SIG-M5 (cell line): Measurements from ENCODE around the gene HOXA11.

ENCODE experiments used
- DNase-seq: peaks from one replicate; lab custom pipeline; 2025; lab: John Stamatoyannopoulos, UW

HOXA11 gene

DNA sequence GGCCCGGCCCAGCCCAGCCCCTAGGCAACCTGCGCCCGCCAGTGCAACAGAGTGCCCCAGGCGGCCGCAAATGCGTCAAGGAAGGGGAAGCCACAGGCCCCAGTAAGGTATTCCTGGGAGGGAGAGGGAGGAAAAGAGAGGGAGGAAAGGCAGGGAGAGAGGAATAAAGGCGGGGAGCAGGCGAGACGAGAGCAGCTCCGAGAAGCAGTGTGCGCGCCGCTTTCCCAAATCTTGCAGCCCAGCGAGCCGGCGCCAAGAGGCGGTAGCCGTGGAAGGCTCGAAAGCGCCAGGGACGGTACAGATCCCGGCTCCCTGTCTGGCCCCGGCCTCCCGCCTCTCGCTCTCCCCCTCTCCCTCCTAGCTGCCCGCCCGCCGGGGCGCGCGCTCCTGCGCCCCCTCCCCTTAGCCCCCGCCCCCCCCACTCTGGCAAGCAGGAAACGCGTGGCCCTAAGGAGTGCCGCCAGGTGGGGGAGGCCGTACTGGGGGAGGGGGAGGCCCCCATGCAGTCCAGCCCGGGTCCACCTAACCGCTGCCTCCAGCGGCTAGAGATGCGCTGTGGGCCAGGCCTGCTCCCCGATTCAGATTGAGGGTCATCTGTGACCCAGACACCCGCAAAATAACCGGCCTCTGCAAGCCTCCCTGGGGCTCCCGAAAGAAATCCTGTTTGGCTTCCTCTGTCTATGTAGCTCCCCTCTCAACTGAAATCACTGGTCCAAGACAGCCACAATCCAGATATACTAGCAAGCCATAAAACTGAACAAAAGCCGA is 15.2 kb downstream of the HOXA11 start:
- no peak for DNase-seq

DNA sequence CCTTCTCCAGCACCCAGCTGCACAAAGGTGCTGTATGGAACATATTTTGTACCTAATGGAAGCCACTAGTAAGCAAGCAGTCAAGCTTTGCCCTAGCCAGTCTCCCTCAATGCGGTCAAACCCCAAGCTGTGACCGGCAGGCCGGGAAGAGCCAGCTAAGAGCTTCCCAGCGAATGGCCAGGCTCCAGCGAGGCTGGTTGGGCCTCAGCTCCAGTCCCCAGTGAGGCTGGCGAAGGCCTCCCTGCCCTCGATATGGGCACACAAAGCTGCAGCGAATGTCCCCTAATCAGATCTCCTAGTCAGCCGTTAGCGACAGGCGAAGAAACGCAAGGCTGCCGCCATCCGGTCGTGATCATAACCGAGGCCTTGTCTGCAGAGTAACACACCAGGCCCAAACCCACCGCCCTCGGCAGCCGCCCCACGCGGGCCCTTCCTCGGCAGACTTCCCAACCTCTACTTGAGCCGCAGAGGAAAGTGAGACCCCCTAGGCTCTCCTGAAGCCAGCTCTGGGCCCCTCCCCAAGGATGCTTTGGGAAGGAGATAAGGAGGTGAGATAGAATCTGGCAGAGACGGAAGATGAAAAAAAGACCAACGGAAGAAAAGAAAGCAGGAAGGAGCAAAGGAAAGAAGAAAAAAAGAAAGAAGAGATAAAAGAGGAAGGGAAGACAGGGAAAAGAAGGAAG is 16.6 kb downstream of the HOXA11 start:
- DNase-seq, result no peak

DNA sequence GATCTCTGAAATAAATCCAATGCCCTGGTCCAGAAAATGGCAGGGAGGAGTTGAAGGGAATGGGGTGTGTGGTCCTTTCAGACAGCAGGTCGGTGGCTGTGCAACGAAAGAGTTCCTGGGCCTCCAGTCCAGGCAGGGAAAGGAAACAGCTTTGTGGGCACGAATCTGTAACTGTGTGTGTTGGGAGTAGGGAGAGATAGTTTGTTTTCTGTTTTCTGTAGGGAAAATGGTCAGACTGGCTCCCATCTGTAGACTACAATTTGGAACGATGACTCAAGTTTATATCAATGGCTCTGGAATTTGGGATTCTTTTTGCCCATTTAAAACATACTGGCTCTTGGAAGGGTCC is 17.1 kb downstream of the HOXA11 start:
- DNase-seq, result no peak

DNA sequence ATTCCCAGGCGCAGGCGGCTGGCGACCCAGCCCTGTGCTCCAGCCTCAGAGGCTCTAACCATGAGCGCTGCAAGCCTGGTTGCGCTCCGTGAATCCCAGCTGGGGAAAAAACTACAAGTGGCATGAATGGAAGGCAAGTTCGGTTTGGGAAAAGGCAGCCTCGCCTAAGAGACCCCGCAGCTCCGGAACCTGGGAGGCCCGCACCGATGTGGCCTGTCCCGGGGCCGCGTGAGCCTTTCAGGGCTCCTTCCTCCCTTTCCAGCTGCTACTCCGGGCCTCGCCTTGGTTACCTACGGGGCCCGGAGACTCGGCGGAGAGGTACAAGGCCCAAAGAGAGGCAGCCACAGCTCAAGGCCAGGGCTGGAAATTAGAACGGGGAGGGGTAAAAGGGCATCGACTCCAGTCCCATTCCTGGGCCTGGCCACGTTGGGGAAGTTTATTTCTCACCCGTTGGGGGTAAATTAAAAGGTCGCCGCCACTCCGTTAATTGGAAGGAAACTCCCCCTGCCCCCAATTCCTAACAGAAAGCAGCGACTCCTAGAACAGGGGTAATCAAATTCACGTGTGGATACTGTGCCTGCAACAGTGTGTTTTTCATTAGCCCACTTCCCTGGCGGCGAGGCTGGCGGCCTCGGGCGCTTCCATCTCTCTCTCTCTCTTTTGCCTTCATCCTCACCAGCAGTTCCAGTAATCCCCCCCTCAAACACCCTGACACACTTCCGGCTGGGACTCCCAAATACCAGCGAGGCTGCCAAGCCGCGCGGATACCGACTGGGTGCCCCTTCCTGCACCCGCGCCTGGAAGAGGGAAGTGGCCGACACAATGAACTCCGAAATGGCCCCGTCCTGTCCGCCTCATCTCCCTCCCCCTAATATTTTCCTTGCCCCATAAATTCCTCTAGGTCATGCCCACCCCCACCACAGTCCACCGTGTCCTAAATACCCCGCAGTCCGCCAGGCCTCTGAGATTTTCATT is 18.2 kb downstream of the HOXA11 start:
- DNase-seq, result no peak

DNA sequence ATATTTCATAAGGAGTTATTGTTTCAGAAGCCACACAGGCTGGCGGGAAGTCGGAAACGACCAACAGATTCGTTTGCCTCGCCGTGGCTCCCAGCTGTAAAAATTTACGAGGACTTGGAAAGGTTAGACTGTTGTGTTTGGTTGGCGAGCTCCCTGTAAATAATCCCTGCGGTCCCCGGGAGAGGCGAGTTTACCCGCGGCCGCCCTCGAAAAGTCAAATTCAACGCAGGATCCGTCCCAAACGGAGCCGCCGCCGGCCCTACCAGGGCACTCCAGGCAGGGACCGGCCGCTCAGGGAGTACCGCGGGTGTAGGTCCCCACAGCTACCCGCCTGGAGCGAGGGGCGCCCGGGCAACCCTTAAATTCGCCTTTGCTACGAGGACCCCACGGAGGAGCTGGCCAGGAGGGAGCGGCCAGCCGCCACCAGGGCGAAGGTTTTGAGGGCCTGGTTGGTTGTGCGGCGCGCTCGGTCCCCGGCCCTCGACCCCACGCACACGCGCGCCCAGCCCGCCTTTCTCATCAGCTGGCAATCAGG is 19.0 kb downstream of the HOXA11 start:
- no peak for DNase-seq

DNA sequence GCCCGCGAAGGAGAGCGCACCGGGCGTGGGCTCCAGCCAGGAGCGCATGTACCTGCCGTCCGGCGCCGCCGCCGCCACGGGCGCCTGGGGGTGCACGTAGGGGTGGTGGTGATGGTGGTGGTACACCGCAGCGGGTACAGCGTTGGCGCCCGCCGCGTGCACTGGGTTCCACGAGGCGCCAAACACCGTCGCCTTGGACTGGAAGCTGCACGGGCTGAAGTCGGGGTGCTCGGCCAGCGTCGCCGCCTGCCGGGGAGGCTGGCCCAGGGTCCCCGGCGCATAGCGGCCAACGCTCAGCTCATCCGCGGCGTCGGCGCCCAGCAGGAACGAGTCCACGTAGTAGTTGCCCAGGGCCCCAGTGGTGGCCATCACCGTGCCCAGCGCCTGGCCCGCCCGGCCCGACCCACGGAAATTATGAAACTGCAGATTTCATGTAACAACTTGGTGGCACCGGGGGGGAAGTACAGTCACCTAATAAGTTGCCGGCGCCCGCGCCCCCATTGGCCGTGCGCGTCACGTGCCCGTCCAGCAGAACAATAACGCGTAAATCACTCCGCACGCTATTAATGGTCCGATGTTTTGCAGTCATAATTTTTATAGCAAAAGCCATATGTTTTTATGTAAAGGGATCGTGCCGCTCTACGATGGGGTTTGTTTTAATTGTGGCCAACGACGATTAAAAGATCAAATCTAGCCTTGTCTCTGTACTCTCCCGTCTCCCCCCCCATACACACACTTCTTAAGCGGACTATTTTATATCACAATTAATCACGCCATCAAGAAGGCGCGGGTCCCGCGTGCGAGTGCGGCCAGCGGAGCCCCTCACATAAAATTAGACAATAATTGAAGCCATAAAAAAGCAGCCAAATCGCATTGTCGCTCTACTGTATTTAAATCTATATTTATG is 19.7 kb downstream of the HOXA11 start, which contains the start of gene HOXA9:
Gene HOXA9 (minus strand): TSS at position 449 of the 907 bp plus-strand sequence. CDS start 80 bp downstream, at position 369.
- DNase-seq, result no peak

DNA sequence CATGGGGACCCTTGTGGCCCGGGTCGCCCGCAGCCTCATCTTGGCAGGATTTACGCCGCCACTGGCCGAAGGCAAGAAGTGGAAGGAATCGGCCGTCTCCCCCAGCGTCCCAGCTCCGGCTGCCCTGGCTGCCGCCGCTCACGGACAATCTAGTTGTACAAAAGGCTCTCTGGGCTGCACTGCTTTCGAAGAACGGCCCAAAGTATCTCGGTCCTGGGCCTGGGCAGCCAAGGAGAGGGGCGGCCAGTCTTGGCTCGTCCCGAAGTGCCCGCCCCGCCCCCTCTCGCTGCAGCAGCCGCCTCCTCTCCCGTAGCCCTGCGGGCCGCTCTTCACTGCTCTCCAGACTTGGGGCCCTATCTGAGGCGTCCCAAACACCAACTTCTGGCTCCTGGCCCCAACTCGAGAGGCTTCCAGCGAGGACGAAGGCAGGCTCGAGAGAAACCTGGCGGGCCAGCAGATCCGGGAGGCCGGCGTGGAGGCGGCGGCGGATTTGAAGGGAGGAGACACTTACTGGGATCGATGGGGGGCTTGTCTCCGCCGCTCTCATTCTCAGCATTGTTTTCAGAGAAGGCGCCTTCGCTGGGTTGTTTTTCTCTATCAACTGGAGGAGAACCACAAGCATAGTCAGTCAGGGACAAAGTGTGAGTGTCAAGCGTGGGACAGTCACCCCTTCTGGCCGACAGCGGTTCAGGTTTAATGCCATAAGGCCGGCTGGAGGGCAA is 20.5 kb downstream of the HOXA11 start:
- no peak for DNase-seq

DNA sequence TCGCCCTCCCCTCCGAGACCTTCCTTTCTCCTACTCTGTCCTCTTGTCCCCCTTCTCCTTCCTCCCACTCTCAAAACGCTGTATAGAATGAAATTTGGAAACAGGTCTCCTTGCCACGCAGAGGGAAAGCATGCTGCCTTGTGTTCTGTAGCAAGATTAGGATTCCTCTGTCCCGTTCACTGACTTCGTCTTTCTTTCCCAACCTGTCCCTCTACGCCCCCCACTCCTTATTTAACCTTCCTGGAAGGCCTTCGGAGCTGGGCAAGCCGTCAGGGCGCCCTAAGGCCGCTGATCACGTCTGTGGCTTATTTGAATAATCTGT is 21.0 kb downstream of the HOXA11 start:
- no peak for DNase-seq

DNA sequence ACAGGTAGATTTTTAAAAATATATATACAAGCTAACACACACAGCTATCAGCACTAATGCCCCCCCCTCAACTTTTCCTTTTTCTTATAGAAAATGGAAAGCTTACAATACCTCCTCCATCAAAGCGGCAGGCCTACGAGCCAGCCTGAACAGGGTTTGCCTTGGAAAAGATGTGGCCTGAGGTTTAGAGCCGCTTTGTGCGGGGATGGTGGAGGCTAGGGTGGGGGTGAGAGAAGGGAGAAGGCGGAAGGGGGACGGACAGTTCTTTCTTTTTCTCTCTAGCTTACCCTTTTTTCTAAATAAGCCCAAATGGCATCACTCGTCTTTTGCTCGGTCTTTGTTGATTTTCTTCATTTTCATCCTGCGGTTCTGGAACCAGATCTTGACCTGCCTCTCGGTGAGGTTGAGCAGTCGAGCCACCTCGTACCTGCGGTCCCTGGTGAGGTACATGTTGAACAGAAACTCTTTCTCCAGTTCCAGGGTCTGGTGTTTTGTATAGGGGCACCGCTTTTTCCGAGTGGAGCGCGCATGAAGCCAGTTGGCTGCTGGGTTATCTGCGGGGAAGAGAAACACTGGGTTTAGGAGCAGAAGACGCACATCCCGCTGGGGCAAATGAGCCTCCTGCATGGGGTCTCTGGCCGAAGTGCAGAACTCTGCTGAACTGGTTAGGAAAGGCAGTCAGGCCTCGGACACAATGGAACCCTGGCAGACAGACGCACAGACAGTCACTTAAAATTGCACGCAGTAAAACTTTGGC is 21.6 kb downstream of the HOXA11 start:
- DNase-seq, result no peak

DNA sequence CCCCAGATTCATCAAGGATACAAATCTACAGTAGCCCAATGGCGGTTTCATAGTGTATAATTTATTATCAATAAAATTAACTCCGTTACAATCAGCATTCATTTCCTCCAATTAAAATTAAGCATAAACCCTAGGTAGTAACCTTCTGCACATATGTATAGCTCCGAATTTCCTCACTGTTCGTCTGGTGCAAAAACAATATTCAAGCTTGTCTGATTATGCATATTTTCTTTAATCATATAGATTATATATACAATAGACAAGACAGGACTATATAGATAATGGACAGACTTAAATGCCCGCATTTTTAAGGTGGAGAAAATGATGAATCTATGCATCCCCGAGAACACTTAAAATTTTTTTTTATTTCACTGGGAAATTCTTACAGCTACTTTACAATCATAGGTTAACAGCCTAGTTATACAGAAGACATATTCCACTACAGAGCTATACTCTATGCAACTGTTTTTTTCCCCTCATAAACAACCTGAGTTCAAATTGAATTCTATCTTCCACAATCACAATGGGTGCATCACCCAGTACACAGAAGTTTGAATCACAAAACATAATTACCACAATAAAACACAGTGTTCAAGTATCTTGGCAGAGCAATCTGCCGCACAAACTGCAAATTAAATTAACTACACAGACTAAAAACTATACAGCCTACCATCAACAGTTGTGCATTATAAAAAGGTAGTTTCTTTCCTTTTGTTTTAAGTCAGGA is 22.3 kb downstream of the HOXA11 start:
- no peak for DNase-seq

DNA sequence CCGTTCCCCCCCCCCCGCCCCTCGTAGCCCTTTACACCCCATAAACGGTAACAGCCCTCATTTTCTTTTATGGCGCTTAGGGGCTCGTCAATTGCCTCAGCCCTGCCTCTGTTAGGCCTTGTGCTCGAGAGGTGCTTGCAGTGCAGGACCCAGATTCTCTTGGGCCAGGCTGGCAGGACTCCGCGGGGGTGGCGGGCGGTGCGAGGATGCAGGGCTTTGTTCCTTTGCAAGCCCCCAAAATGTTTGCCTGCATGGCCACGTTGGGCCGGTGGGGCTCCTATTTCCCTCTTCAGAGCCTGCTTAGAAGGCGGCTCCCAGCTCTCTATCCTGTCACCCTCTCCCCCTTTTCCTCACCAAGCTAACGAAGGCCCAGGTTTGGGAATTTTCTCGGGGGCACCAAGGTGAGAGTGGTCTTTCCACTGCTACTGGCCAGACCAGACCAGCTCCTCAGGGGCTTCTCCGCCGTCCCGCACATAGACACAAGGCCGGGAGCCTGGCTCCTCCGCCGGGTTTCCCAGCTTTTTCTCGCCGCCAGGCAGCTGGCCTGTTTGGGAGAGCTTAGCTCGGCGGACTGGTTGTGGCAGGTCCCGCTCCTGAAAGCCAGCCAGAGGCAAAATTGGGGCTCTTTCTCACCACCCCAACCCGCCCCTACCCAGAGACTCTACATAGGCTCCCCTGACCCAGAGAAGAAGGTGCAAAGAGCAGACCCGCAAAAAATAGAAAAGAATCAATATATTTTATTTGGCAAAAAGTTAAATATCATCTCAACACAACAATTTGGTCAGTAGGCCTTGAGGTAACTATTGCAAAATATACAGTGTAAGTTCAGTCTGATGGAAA is 23.1 kb downstream of the HOXA11 start:
- no peak for DNase-seq

DNA sequence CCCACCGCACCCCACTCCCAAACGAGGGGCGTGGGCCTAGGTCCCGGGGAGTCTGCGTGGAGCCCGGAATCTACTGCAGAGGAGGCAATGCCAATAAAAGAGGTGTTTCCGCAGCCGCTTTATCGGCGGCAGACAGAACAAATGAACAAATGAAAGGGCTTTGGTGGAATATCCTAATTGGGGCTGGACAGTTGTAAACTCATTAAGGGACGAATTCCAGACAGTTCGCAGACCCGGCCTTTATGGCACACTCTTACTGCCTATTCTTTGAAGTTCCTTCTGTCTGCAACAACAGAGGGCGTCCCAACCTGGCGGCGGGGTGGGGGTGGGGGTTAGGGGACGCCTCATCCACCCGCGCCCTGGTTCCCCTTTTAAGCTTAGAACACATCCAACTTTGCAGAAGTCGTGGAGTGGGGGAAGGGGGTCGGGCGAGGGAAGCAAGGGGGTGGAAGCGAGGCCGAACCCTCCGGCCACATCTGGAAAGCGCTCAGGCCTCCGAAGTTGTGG is 23.8 kb downstream of the HOXA11 start:
- no peak for DNase-seq

DNA sequence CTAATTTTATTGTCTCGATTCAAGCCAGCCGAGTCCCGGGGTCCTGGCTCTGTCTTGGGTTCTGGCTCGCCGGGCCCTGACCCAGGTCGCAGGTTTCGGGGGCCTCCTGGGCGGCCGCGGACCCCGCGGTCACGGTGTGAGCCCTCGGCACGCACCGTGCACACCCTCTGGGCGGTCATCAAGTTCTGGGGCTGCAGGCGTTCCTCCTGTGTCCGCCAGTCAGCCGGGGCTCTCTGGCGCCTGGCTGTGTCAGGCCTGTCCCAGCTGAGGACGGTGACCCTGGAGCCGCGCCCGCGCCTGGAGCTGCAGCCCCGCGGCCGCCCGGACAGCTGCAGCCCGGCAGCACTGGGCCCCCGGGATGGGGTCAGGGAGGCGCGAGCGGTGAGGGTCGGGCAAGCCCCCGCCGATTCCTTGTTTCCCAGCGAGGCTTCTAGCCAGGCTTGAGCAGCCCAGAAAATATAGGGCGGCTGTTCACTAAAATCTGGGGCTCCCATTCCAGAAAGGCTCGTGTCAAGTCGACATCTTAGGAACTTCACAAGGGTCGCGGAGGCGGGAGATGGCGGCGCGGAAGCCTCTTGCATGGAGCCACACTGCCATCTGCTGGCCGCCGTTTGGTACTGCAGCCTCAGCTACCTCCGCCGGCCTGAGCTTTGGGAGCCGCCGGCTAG is 24.4 kb downstream of the HOXA11 start:
- no peak for DNase-seq

DNA sequence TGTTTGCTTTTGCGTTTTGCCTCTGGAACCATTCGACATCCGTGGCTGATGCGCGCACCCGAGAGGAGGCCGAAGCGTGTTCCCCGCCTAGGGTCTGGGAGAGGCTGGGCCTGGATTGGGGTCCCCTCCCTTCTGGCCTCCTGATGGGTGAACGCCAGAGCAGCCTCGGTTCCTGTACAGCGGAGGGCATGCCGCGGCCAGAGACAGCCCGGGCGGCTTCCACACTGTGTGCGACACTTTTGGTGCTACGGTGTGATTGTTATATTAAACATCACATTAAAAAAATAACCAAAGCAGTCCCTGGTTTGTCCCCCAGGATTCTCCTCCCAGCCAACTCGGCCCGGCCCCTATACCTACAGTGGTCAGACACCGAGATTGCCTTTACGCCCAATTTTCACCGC is 24.9 kb downstream of the HOXA11 start:
- no peak for DNase-seq

DNA sequence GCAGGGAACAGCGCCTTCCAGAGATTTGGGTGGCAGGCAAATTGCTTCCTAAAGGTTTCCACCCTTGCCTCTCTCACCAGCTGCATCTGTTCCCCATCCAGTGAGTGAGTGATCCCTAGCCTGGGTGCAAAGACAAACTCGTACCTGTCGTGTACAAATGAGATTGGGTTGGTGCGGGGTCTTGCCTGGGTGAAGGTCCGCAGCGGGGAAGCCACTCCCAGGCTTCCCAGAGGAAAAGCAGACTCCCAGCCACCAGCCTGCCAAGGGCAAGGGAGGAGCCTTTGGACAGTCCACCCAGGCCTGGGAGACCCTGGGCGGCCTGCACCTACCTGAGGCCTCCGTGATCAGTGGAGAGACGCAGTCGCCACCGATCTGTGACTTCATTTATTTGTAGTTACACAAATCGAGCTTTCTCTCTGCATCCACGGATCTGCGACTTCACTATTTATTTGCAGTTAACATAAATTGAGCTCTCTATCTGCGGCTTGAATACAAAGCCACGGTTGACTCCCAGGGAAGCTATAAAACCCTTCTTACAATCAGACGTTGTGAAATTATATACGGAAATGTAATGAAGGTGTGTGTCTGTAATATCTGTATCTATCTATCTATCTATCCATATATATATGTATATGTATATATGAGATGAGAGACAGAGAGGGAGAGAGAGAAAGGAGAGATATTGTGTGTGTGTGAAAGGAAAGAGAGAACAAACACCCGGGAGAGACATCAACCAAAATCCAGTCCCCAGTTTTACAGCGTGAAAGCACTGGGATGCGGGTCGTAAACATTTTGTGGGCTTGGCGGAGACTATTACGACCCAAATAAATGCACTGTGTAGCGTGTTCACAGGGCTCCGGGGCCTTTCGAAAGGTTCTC is 25.5 kb downstream of the HOXA11 start:
- no peak for DNase-seq

DNA sequence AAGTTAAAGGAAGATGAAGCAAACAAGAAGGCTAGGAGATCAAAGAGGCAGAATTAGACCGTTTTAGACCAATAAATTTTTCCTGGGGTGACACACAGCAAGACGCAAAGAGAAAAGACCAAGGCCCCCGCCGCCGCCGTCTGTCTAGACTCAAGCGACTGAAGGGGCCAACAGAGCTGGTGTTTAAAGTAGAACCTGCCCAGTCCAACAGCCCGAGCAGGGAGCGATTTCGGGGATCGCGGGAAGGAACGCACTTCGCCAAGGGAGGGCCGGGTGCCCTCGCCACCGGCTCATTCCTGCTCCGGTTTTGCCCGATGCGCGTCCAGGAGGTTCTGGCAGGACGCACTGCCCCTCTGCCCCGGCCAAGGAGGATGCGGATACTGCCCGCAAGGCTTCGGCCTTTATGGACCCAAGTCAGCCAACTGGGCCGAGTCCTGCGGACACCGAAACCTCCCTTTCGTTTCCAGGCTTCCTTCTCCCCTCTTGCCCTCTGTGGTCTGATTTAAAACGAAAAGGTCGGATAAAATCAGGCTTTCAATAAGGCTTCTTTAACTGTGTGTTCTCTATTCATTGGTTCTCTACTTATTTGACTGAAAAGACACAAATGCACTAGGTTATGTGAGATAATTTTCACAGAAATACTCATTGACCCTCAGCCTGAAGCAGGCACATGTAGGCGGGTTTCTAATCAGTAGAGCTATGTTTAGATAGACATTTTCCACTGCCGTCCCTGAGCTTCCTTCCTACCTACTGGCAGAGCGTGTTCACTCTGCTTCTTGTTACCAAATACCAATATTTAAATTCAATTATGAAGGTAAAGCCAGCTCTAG is 26.4 kb downstream of the HOXA11 start:
- no peak for DNase-seq
